SK-N-SH (cell line): ENCODE results near the gene SDC3.
A peak's percentile ranks its signal among the peaks of the same experiment; 100 is the strongest.

Source experiments
- JUND ChIP-seq: IDR thresholded peaks from 2 replicates; pipeline ENCODE4 v1.4.0; 2012
- NRF1 ChIP-seq: IDR thresholded peaks from 2 replicates; pipeline ENCODE4 v1.6.1; 2012; ENCODE audit warnings: low read depth, mild to moderate bottlenecking, low read length
- POLR2AphosphoS5 ChIP-seq: IDR thresholded peaks from 2 replicates; pipeline ENCODE4 v1.6.1; 2012; ENCODE audit warnings: low read depth, low read length
- RAD21 ChIP-seq: IDR thresholded peaks from 2 replicates; pipeline ENCODE4 v1.6.1; 2012; ENCODE audit warnings: mild to moderate bottlenecking, low read length
- RCOR1 ChIP-seq: fragments of 150-350 bp; IDR thresholded peaks from 2 replicates; pipeline ENCODE4 v1.6.1; 2017; ENCODE audit warnings: antibody characterized with exemption, low read length
- TAF1 ChIP-seq: IDR thresholded peaks from 2 replicates; pipeline ENCODE4 v1.6.1; 2012; ENCODE audit warnings: low read depth, mild to moderate bottlenecking, low read length, moderate library complexity, borderline replicate concordance
- TF ChIP-seq, protein P1 (sequence below): fragments of 200-600 bp; sonication (generic); IDR thresholded peaks from 2 replicates; pipeline ENCODE4 v1.6.1; 2017; ENCODE audit warnings: antibody characterized with exemption, mild to moderate bottlenecking, moderate library complexity

- no peak for TF ChIP-seq TAF1
- TF ChIP-seq, protein P1, sequence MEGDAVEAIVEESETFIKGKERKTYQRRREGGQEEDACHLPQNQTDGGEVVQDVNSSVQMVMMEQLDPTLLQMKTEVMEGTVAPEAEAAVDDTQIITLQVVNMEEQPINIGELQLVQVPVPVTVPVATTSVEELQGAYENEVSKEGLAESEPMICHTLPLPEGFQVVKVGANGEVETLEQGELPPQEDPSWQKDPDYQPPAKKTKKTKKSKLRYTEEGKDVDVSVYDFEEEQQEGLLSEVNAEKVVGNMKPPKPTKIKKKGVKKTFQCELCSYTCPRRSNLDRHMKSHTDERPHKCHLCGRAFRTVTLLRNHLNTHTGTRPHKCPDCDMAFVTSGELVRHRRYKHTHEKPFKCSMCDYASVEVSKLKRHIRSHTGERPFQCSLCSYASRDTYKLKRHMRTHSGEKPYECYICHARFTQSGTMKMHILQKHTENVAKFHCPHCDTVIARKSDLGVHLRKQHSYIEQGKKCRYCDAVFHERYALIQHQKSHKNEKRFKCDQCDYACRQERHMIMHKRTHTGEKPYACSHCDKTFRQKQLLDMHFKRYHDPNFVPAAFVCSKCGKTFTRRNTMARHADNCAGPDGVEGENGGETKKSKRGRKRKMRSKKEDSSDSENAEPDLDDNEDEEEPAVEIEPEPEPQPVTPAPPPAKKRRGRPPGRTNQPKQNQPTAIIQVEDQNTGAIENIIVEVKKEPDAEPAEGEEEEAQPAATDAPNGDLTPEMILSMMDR, result no peak
- no peak for TF ChIP-seq NRF1
- no peak for TF ChIP-seq POLR2AphosphoS5
- no peak for TF ChIP-seq RAD21
- TF ChIP-seq JUND, result no peak
- 0 out of 2 replicates have a peak, but pooled peaks have one; percentile 7 for TF ChIP-seq RCOR1
Observed at GRCh38 chr1:30900486-30900885, 8.1 kb downstream of the SDC3 start.
